Stimulated activated CD4-positive, alpha-beta T cell treated with anti-CD3 and anti-CD28 coated beads, Interleukin-1b, Interleukin-23, amount 100 ng/mL, for 24 hours (primary cell): ENCODE measurements around the gene NLRP6.
"Not testable (repeated sequence)": the region's sequence is repeated elsewhere in the genome, so short reads cannot be mapped to it uniquely, and the experiment has no call there.

Source experiments
- DNase-seq, 4 experiments: peaks; one replicate each; pipeline ENCODE4 v3.0.0-alpha.2; 2020; ENCODE audit warnings: low read depth in 4 of 4, low spot score in 1 of 4

The NLRP6 gene

DNA sequence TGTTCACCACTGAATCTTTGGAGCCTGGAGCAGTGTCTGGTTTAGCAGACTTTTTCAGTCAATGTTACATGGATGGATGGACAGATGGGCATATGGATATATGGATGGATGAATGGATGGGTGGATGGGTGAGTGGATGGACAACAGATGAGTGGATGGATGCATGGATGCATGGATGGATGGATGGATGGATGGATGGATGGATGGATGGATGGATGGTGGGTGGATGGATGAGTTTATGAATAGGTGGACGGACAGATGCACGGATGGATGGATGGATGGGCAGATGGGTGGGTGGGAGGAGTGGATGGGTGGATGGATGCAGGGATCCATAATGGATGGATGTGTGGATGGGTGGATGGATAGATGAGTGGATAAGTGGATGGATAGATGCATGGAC lies 22.4 kb upstream of the NLRP6 start:
- no peak for DNase-seq

DNA sequence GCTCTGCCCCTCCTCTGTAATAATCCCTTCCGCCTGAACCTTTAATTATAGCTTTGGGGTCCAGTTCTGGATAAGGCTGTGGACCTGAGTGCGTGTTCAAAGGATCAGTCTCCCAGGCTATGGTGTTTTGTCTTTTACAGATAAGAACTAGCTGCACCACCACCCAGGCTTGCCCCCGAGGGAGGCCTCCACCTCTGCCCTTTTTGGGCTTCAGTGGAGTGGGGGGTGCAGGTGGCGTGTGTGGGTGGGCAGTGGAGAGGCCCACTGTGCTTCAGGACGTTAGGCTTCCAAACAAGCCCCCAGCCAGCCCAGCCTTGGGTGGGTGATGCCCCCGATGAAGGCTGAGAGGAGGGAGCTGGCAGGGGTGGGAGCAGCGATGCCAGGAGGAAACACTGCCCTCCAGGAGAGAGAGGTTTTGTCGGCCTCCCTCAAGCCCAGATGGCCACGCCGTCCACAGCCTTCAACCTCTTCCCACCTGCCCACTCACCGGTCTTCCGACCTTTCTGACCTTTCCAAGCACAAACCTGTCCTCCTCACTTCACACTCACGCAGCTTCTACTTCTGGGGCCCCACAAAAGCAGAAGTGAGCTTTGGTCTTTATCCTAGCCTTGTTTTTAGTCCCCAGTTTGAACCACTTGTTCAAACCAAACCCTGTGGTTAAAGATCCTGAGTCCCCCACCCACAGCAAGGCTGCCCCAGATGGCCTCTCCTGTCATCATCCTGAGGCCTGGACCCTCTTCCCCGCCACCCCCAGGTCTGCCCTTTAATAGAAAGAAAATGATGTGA lies 21.1 kb upstream of the NLRP6 start:
- DNase-seq, result no peak

DNA sequence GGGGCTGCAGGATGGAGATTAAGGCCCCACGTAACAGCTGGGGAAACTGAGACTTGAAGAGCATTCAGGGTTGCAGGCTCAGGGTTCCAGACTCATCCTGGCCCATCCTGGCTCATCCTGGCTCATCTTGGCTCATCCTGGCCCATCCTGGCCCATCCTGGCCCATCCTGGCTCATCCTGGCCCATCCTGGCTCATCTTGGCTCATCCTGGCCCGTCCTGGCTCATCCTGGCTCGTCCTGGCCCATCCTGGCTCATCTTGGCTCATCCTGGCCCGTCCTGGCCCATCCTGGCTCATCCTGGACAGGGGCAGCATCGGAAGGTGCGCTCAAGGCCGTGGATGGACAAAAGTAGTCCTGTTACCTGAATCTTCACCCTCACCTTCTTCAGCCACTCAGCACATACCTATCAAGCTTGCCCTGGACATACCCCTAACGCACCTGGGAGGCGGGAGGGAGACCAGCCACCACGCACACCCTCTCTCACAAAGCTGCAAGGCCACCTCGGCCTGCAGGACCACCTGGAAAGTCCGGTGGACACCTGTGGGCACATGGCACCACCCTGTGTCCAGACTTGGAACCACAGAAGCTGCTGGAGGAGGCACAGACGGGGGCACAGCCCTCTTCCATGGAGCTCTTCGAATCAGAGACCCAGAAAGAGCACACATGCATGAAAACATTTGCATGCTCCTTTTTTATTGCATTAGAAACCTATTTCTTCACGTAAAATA lies 20.3 kb upstream of the NLRP6 start:
- DNase-seq, result no peak

DNA sequence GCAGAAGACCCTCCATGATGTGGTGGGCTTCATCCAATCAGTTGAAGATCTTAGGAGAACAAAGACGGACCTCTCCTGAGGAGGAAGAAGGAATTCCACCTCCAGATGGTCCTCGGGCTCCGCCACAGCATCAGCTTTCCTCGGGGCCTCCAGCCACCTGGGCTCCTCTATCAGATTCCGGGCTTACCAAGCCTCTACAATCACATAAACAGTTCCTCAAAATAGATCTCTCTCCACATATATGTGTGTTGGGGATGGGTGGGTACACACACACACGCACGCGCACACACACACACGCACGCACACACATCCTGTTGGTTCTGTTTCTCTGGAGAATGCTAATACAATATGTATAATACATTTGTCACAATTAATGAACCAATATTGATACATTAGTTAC lies 18.8 kb upstream of the NLRP6 start:
- DNase-seq, result no peak

DNA sequence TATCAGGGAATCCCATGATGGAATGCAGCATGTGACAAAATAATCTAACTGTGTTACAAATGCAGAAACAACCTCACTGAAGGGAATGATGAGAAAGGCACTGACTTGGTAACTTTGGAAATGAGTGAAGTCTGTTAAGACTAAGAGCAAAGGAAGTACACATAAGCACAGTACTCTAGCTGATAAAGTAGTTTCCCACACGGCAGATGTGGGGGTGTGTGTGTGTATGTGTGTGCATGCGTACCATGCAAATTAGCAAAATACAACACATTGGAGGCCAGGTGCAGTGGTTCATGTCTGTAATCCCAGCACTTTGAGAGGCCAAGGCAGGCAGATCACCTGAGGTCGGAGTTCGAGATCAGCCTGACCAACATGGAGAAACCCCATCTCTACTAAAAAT lies 16.6 kb upstream of the NLRP6 start:
- no peak for DNase-seq

DNA sequence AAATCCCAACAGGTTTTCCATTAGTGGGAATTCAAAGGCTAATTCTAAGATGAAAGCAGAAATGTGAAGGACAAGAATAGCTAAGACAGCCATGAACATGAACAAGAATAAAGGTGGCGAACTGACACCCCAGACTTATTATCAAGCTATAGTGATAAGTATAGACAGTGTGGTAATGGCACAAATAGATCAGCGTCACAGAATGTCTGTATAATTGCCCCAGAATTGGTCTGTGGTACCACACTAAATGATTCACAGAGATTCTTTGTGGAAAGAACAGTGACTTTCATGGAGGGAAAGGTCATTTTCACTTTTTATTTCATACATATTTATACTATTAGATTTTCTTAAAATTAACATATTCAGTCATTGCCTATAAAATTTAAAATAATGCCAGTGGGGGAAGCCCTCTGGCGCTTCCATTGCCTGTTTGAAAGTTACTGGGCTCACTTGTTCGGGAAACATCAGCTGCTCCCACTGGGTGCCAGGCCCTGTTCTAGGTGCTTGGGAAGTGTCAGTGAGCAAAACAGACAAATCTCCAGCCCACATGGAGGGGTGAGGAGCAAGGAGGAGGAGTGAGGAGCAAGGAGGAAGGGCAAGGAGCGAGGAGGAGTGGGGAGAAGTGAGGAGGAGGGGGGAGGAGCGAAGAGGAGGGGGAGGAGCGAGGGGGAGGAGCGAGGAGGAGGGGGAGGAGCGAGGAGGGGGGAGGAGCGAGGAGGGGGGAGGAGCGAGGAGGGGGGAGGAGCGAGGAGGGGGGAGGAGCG lies 11.3 kb upstream of the NLRP6 start:
- no peak for DNase-seq

DNA sequence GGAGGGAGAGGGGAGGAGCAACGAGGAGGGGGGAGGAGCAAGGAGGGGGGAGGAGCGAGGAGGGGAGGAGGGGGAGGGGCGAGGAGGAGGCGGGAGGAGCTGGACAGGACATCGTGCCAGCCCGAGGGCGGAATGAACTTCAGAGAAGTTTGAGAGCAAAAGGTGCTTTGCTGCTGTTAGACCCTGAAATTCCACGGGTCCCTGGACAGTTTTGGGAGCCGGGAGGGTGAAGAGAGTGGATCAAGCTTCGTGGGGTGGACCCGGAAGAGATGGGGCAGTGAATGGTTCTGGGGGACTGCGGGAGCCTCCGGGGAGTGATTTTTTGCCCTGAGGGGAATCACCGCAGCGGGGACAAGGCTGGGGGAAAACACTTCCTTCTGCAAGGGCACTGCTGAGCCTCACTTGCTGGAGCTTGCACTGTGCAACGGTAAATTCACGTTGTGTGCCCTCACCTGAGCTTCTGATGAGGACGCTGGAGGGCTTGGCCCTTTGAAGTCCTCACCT lies 10.7 kb upstream of the NLRP6 start:
- no peak for DNase-seq

DNA sequence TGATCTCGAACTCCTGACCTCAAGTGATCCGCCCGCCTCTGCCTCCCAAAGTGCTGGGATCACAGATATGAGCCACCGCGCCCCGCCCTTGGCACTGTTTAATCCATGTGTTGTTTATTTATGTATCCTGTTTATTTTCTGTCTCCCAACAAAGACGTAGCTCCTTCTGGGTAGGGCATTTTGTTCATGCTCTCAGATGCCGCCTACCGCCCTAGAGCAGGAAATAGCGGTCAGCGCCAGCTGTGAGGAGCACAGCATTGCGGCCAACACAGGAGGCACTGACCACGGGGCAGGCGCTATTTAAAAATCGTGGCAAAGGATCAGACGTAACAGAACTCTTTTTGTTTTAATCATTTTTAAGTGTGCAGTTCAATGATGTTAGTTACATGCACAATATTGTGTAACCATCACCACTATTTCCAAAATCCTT lies 9.5 kb upstream of the NLRP6 start:
- not testable (repeated sequence) for DNase-seq

DNA sequence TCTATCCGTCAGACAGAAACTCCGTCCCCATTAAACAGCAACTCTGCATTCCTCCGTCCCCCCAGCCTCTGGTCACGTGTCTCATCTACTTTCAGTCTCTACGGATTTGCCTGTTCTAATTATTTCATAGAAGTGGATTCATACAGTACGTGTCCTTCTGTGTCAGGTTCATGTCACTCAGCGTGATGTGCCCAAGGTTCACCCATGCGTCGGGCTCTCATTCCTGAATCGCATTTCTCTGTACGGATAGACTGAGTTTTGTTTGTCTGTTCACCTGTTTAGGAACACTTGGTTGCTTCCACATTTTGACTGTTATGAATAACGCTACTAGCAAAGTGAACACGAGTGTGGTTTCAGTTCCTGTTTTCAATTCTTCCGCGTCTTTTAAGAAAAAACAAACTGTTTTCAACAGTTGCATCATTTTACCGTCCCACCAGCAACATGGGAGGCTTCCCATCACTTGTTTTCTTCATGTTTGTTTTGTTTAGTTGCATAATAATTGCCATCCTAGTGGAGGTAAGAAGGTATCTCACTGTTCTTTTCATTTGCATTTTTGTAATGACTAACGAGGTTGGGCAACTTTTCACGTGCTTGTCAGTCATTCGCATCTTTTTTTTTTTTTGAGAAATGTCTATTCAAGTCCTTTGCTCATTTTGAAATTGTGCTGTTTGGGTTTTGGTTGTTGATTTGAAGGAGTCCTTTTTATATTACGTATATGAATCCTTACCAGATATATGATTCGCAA lies 8.9 kb upstream of the NLRP6 start:
- no peak for DNase-seq

DNA sequence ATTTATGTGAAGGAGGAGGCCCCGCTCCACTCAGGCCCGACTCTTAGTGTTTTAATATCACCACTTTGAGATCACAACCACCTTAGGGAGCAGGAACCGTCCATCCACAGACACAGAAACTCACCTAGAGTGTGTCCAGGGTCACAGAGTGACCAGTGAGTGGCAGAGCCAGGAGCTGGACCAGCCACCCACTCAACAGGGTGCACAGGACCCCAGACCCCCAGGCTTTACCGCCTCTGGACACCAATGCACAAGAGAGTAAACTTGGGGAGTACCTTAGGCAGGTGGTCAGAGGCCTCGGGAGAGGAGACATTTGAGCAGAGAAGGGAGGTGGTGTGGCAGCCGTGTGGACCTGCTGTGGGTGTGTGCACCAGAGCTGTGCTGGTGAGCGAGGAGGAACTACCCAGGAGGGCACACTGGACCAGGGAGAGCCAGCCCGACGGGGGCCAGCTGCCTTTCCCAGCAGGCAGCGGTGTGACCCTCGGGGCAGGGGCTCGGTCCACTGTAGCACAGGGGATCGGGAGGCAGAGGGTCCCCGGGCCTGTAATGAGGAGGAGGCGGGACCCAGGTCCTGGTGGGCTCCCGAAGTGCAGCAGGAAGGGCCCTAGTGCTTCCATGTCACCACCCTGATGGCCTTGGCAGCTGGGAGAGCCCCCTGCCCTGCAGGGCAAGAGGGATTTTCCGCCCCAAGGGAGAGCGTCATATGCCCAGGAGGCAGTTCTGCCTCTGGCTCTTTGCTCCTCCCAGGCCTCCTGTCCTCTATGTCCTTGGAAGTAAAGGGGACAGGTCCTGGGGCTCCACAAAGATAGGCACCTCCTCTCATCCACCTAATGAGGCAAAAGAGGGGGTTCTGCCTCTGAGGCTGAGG lies 7.5 kb upstream of the NLRP6 start:
- no peak for DNase-seq

DNA sequence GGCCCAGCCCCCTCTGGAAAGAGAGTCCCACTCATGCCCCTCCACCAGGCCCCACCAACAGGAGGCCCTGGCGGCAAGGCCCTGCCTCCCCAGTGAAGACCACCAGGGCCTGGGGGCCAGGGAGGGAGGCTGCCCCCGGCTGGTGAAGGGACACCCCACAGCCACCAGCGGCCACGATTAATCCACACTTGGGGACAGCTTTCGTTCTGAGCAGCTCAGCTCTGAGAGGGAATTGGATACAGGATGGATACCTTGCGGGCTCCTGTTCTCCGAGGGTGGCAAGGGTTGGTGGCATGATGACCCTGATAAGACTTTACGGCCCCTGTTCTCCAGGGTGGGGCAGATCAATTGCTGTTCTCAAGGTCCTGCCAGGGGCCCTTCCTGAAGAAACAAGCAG lies 6.9 kb upstream of the NLRP6 start:
- no peak for DNase-seq

DNA sequence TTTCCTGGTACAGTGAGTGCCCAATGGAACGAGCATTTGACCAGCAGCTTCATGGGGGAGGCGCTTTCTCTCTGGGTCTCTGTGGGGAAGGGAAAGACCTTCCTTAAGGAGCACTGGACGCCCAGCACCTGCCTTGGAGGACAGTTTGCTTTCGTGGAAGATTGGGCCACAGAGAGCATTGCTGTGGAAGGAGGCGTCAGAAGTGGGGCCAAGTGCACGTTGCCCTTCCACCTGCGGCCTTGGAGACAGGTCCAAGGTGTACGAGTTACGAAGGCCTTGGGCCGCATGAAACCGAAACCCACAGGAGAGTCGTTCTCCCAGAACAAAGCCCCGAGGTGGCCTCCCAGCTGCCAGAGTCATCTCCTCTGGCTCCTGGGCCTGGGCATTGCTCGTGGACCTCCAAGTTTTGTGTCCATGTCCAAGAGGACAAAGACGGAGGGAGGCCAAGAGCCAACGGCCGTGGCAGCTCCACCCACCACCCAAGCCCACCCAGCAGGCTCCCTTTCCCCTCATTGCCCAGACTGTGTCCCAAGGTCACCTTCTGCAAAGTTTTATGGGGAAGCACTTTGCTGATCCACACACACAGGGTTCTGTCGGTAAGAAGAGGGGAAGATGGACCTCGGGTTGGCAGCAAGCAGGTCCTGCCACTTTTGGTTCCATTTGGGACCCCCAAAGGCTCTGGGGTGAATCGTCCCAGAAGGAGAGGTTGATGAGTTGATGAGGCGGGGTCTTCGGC lies 5.8 kb upstream of the NLRP6 start:
- DNase-seq, result no peak

DNA sequence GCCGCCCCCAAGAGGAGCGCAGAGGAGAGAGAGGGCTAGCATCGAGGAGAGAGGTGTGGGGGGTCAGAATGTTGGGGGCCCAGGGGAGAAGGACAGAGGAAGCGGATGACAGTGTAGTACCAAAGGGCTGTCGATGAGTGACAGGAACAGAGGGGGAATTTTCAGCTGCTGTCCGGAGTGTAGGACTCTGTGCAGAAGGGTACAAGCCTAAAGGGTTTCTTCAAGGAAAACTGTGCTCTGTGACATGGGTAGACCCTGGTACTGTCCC lies 5.3 kb upstream of the NLRP6 start:
- no peak for DNase-seq

DNA sequence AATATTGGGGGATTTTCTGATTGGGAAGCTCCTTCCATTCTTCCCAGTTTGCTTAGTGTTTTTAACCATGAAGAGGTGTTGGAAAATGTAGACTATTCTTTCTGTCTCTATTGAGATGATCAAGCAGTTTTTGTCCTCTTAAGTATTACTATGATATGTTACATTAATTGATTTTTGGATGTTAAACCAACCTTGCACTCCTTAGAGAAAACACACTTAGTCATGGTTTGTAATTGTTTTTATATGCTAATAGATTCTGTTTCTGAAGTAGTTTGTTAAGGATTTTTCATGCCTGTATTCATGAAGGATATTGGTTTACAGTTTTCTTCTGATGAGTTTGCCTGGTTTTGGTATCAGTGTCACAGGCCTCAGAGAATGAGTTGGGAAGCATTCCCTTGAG lies 2.0 kb upstream of the NLRP6 start:
- DNase-seq, result no peak

DNA sequence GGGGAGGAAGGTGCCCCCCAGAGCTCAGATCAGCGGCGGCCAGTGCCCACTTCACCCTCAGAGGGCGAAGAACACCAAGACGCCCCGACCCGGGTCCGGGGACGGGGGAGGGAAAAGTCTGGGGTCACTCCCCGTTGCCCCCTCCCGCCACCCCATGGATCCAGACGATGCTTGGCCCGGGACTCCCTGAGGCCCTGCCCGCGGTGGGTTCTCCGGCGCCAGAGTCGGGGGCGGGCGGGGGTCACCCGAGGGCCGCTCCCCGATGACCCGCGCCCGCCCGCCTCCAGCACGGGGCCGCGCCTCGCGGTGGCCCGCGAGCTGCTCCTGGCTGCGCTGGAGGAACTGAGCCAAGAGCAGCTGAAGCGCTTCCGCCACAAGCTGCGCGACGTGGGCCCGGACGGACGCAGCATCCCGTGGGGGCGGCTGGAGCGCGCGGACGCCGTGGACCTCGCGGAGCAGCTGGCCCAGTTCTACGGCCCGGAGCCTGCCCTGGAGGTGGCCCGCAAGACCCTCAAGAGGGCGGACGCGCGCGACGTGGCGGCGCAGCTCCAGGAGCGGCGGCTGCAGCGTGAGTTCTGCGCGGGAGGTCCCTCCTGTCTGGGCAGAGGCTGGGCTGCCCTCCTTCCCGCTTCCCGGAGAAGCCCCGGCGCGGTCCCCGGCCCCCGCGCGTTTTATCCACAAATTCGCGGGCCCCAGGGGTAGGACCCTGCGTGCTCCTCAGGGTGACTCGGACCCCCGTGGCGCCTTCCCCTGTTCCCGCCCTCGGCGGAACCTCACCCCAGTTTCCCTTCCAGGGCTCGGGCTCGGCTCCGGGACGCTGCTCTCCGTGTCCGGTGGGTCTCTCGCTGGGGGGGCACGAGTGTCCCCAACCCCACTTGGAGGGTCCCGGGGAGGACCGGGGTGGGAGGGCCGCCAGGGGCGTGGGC lies 1.1 kb downstream of the NLRP6 start:
- DNase-seq, result no peak

DNA sequence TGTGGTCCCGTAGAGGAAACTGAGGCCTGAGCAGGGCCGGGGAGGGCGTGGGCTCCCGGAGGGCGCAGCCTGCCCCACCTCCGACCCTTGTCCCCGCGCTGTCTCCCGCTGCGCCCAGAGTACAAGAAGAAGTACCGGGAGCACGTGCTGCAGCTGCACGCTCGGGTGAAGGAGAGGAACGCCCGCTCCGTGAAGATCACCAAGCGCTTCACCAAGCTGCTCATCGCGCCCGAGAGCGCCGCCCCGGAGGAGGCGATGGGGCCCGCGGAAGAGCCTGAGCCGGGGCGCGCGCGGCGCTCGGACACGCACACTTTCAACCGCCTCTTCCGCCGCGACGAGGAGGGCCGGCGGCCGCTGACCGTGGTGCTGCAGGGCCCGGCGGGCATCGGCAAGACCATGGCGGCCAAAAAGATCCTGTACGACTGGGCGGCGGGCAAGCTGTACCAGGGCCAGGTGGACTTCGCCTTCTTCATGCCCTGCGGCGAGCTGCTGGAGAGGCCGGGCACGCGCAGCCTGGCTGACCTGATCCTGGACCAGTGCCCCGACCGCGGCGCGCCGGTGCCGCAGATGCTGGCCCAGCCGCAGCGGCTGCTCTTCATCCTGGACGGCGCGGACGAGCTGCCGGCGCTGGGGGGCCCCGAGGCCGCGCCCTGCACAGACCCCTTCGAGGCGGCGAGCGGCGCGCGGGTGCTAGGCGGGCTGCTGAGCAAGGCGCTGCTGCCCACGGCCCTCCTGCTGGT lies 1.9 kb downstream of the NLRP6 start:
- DNase-seq, result no peak

DNA sequence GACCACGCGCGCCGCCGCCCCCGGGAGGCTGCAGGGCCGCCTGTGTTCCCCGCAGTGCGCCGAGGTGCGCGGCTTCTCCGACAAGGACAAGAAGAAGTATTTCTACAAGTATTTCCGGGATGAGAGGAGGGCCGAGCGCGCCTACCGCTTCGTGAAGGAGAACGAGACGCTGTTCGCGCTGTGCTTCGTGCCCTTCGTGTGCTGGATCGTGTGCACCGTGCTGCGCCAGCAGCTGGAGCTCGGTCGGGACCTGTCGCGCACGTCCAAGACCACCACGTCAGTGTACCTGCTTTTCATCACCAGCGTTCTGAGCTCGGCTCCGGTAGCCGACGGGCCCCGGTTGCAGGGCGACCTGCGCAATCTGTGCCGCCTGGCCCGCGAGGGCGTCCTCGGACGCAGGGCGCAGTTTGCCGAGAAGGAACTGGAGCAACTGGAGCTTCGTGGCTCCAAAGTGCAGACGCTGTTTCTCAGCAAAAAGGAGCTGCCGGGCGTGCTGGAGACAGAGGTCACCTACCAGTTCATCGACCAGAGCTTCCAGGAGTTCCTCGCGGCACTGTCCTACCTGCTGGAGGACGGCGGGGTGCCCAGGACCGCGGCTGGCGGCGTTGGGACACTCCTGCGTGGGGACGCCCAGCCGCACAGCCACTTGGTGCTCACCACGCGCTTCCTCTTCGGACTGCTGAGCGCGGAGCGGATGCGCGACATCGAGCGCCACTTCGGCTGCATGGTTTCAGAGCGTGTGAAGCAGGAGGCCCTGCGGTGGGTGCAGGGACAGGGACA lies 2.7 kb downstream of the NLRP6 start:
- no peak for DNase-seq
